Adrenal gland (tissue), 12 donors: ENCODE data around the gene SMAD9. TPM values are rescaled to one million over a fixed set of nuclear protein-coding genes. Genes with fewer than 3 reads are reported as not detected.
A peak's percentile ranks its signal among the peaks of the same experiment; 100 is the strongest.

Source experiments
- DNase-seq, 7 donors: peaks; one replicate each; pipeline ENCODE4 v3.0.0-alpha.2; 2019 to 2020
- H3K27ac ChIP-seq, 5 donors: fragments of 200-600 bp; sonication (generic) in 4 of 5; 1 replicate in 3 of 5; 2 replicates in 2 of 5; pipeline versions ENCODE4 v1.5.1 to v1.8.0; 2016 to 2020; ENCODE audit warnings: mild to moderate bottlenecking in 1 of 5
- H3K27me3 ChIP-seq: fragments of 200-600 bp; 2 replicates; pipeline ENCODE4 v1.8.0; 2021
- H3K36me3 ChIP-seq, 2 donors: fragments of 200-600 bp; replicated peaks in 1 of 2; 1 replicate in 1 of 2; 2 replicates in 1 of 2; pipeline versions ENCODE4 v1.5.1 to v1.8.0; 2018 to 2022
- H3K4me1 ChIP-seq, 2 donors: fragments of 200-600 bp; replicated peaks in 1 of 2; 1 replicate in 1 of 2; 2 replicates in 1 of 2; pipeline versions ENCODE4 v1.5.1 to v1.8.0; 2018 to 2021
- H3K4me3 ChIP-seq, 4 donors: fragments of 200-600 bp; sonication (generic) in 3 of 4; one replicate each; pipeline ENCODE4 v1.5.1; 2016 to 2018
- H3K9me3 ChIP-seq, 3 donors: fragments of 200-600 bp; sonication (generic) in 1 of 3; replicated peaks in 1 of 3; 1 replicate in 2 of 3; 2 replicates in 1 of 3; pipeline versions ENCODE4 v1.5.1 to v1.8.0; 2016 to 2021
- POLR2A ChIP-seq, 2 donors: fragments of 450-650 bp; IDR thresholded peaks; one replicate each; pipeline ENCODE4 v1.6.1; 2017; ENCODE audit warnings: antibody characterized with exemption in 2 of 2, mild to moderate bottlenecking in 2 of 2, moderate library complexity in 1 of 2
- WGBS, 4 donors: extraction: QIAGEN DNeasy Blood & Tissue Kit in 2 of 4; methylation state at CpG; one replicate each; pipeline versions ENCODE4 v1.1.5 to v1.1.7; 2013 to 2017; 5-methylcytosine and 5-hydroxymethylcytosine counted together
- intact Hi-C, 2 donors: fragments of 100-400 bp; cut with DNase I; formaldehyde crosslinking; loops; one replicate each; pipeline versions ENCODE4 v1.14.1 to v1.15.0; 2022 to 2023
- polyA plus RNA-seq, 3 donors: library from polyadenylated mRNA; stranded (reverse); fragments of 200-250 nt in 2 of 3; fragments of 350-450 nt in 1 of 3; fragmentation: Illumina TruSeq in 1 of 3; extraction: RNeasy Lipid Tissue Mini Kit (QIAGEN cat#74804) in 1 of 3; gene quantifications; one replicate each; pipeline ENCODE4 v1.2.3, GENCODE V29; 2013 to 2014
- total RNA-seq, 9 donors: library from RNA; depleted of rRNA in 4 of 9; stranded (reverse); fragments of >200 nt in 4 of 9; fragments of 120-200 nt in 1 of 9; fragmentation: NEBNext Ultra II Directional in 1 of 9; extraction: Animal tissue kit (Norgen Biotek cat#: 25700) in 1 of 9; gene quantifications; one replicate each; pipeline versions ENCODE4 v1.1.0 to v1.2.4, GENCODE V29; 2013 to 2023
- TF ChIP-seq, protein P1 (sequence below), 6 experiments: fragments of 450-650 bp in 4 of 6; fragments of 200-600 bp in 2 of 6; sonication (generic) in 1 of 6; IDR thresholded peaks; 1 replicate in 5 of 6; 2 replicates in 1 of 6; pipeline versions ENCODE4 v1.5.1 to v1.8.0; 2016 to 2021; ENCODE audit warnings: antibody characterized with exemption in 6 of 6, mild to moderate bottlenecking in 2 of 6, moderate library complexity in 1 of 6
- donor health status: healthy with polysubstance abuse.
- donor health status: Bipolar disorder and iron deficiency.
- donor health status: DM: yes; HTN: yes; CAD: no.
- donor health status: DM: no; HTN: no; CAD: no.
- donor health status: DM: no; HTN: no; CAD: no.
- donor health status: DM: yes; HTN: yes; CAD: no.

SMAD9 gene
- total and polyA plus RNA-seq, 12 donors, result 0.88 to 4.5 (median 3.1) TPM

DNA sequence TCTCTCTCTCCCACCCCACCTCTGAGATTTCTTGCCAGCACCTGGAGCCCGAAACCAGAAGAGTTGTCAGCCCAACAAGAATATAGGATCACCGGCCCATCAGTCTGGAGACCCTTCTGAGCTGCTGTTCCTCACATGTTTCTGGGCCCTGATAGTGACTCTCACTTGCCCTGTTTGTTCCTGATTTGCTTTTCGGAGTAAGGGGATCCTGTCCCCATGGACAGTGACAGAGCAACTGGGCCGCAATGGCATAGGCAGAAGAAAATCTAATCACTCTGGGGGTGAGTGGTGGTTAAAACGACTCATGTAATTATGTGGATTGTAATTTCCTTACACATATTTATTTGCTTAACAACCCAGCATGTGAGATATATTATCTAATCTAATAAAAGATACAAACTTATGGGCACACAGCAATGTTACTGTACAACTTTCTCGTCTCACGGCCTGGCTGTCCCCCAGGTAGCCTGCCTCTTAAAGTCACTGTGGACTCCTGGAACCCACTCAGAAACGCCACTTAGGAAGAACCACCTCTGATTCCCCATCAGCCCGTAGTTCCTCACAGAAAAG, 663 bp upstream of the SMAD9 start:
- TF ChIP-seq POLR2A (IDR thresholded peaks at IDR 0.05), result no peak
- TF ChIP-seq, protein P1, sequence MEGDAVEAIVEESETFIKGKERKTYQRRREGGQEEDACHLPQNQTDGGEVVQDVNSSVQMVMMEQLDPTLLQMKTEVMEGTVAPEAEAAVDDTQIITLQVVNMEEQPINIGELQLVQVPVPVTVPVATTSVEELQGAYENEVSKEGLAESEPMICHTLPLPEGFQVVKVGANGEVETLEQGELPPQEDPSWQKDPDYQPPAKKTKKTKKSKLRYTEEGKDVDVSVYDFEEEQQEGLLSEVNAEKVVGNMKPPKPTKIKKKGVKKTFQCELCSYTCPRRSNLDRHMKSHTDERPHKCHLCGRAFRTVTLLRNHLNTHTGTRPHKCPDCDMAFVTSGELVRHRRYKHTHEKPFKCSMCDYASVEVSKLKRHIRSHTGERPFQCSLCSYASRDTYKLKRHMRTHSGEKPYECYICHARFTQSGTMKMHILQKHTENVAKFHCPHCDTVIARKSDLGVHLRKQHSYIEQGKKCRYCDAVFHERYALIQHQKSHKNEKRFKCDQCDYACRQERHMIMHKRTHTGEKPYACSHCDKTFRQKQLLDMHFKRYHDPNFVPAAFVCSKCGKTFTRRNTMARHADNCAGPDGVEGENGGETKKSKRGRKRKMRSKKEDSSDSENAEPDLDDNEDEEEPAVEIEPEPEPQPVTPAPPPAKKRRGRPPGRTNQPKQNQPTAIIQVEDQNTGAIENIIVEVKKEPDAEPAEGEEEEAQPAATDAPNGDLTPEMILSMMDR (IDR thresholded peaks at IDR 0.05), result no peak
- Histone ChIP-seq H3K27ac (peak overlapping the region in 1 of 5 donors; percentile 40), H3K4me3 (peak overlapping the region in 2 of 4 donors; percentile 19 to 62), H3K27me3 (no peaks in the 10 kb centered on the region), H3K4me1 (peaks cover 4 to 6% of the 10 kb centered on the region in 2 donors), H3K9me3 (no peaks in the 10 kb centered on the region), H3K36me3 (no peaks in the 10 kb centered on the region)
- intact Hi-C loops, result no loop called here
- no peak for DNase-seq
- 75 to 86% (median 79%) methylated on average over 9 of the region's 9 CpGs for WGBS, 4 donors

DNA sequence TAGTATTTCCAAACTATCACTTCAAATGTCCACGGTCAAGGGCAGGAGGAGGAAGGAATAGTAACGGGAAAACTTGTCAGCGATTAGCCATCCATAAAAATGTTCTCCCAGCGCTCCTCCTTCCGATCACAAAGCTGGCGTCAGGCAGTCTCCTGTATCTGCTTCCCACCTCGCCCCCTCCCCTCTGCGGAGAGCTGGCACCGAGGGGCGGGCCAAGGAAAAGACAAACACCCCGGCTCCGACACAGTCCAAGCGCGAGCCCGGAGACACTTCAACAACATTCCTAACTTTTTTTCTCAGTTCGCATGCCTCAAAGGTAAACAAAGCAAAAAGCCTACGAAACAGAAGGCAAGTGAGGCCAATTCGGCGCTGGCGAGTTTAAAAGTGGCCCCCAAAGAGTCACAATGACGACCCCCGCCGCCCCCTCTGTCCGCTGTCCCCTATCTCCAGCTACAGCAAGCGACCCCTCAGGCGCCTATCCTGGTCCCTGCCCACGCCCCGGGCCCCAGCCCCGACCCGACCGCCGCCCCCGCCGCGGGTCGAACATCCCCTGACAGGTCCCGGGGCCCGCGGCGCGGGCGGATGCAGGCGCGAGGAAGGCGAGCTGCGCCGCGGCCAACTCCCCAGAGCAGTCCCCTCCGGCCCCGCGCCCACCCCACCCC, 736 bp downstream of the SMAD9 start:
- no peaks in the 10 kb centered on the region for H3K36me3 ChIP-seq
- H3K27me3 ChIP-seq, result no peaks in the 10 kb centered on the region
- H3K4me3 ChIP-seq, result peak overlapping the region in 2 of 4 donors; percentile 32 to 62
- H3K9me3 ChIP-seq, result no peaks in the 10 kb centered on the region
- WGBS, 4 donors, result 1 to 6% (median 1%) methylated on average over 19 to 51 of the region's 51 CpGs
- H3K27ac ChIP-seq, result peak overlapping the region in 2 of 5 donors; percentile 47 to 74
- intact Hi-C loops, result no loop called here
- H3K4me1 ChIP-seq, result peaks cover 4 to 6% of the 10 kb centered on the region in 2 donors
- TF ChIP-seq POLR2A (IDR thresholded peaks at IDR 0.05), result no peak
- TF ChIP-seq, protein P1 (IDR thresholded peaks at IDR 0.05), result no peak
- DNase-seq, result peak in 6 of 7 donors; percentile 24 to 61 (median 30)

DNA sequence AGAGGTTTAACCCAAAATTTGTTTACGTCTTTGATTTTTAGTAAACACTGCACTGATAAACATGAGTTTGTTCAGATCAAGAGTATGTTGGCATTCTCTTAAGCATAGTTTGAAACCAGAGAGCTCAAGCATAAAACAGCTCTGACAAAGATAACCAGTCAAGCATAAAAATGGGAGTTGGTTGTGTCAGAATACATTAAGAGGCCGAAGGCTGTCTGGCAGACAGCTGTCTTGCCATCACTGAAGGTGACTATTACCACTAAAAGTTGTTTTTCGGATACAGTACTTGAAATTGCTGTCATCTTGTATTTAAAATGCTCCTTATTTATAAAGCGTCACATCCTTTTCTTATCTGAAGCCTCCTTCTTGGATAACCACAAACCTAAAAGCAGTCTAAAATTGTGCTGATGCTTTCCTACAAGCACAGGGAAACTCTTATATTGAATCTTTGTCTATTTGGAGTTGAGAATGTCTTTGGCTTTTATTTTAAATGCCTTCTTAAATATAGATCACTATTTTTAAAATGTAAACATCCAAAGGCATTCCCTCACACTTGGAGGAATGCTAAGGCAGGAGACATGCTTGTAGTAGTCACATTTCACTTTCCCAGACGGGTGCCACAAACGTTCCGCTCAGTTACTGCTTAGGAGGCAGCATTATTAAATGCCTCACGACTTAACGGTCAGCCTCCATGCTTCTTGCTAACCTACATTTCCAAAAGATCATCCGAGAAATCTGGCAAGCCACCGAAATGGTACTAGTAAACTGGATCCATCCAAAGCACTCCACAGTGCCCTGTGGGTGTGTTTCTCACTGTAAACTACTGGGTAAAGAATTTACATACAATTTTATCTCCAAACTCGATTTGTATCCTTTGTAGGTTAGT, 1.5 kb downstream of the SMAD9 start:
- H3K4me1 ChIP-seq, result peaks cover 4 to 6% of the 10 kb centered on the region in 2 donors
- WGBS, 4 donors, result 37 to 42% (median 40%) methylated on average over 12 of the region's 12 CpGs
- intact Hi-C loops, result no loop called here
- no peaks in the 10 kb centered on the region for H3K27me3 ChIP-seq
- peak overlapping the region in 1 of 4 donors; percentile 62 for H3K4me3 ChIP-seq
- TF ChIP-seq, protein P1 (IDR thresholded peaks at IDR 0.05), result no peak
- no peak for TF ChIP-seq POLR2A (IDR thresholded peaks at IDR 0.05)
- no peak for DNase-seq
- no peaks in the 10 kb centered on the region for H3K9me3 ChIP-seq
- H3K36me3 ChIP-seq, result no peaks in the 10 kb centered on the region
- peak overlapping the region in 2 of 5 donors; percentile 4 to 37 for H3K27ac ChIP-seq

DNA sequence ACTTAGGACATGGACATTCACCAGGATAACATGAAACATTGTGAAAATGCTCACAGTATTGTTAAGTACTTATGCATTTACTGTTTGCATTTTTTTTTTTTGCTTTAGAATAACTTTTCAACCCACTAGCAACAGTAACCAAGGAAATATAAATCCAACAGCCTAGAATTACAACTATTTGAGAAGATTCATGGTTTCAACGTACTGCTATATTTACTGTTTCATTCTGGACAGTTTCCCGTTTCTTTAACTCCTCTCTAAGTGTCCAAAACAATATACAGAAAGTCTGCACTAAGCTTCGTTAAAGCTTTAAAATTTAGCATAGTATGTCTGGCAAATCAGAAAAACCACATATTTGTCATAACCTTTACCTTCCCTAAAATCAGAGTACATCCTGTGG, 2.7 kb downstream of the SMAD9 start:
- H3K9me3 ChIP-seq, result no peaks in the 10 kb centered on the region
- peaks cover 4 to 6% of the 10 kb centered on the region in 2 donors for H3K4me1 ChIP-seq
- H3K27me3 ChIP-seq, result no peaks in the 10 kb centered on the region
- intact Hi-C loops, result no loop called here
- no peak overlapping the region for H3K4me3 ChIP-seq
- TF ChIP-seq, protein P1 (IDR thresholded peaks at IDR 0.05), result no peak
- no peak for TF ChIP-seq POLR2A (IDR thresholded peaks at IDR 0.05)
- 70 to 77% (median 73%) methylated on average over 3 of the region's 3 CpGs for whole genome bisulfite sequencing, 4 donors
- H3K36me3 ChIP-seq, result no peaks in the 10 kb centered on the region
- no peak for DNase-seq
- no peak overlapping the region for H3K27ac ChIP-seq
